ENCODE measurements around the gene ARFGAP2. TPM values are rescaled to one million over a fixed set of nuclear protein-coding genes. Genes with fewer than 3 reads are reported as not detected.
"Not testable (repeated sequence)": the region's sequence is repeated elsewhere in the genome, so short reads cannot be mapped to it uniquely, and the experiment has no call there.

The ARFGAP2 gene
- total and polyA plus RNA-seq, 4 donors: 38.4 to 94.1 (median 67.0) TPM

- Histone ChIP-seq H3K4me1 (ENCODE audit: control insufficient read depth in 1 of 2, insufficient read depth in 2 of 2, low read length in 2 of 2) (no peaks in the 10 kb centered on the region), H3K9me3 (ENCODE audit: control insufficient read depth, low read length) (no peaks in the 10 kb centered on the region), H3K27me3 (ENCODE audit: control insufficient read depth in 1 of 2, insufficient read depth in 2 of 2, low read length in 1 of 2) (no peaks in the 10 kb centered on the region), H3K36me3 (ENCODE audit: control insufficient read depth in 1 of 2, insufficient read depth in 2 of 2, low read length in 1 of 2) (no peaks in the 10 kb centered on the region), H3K27ac (ENCODE audit: low read depth in 1 of 2, low read length in 2 of 2) (no peak overlapping the region), H3K4me3 (ENCODE audit: low read length in 2 of 2) (no peak overlapping the region)
- intact Hi-C loops (cut with DNase I): no loop called here
- no peak for ATAC-seq (ENCODE audit: low FRiP score)
- 90 to 91% methylated on average over 12 of the region's 12 CpGs for WGBS, 2 donors
- DNase-seq: no peak
Observed at GRCh38 chr11:47212938-47213337, 36.3 kb upstream of the ARFGAP2 start.

GRCh38 chr11:47208628-47209027 is 31.9 kb upstream of the ARFGAP2 start:
- Histone ChIP-seq H3K4me1 (ENCODE audit: control insufficient read depth in 1 of 2, insufficient read depth in 2 of 2, low read length in 2 of 2) (no peaks in the 10 kb centered on the region), H3K9me3 (ENCODE audit: control insufficient read depth, low read length) (no peaks in the 10 kb centered on the region), H3K36me3 (ENCODE audit: control insufficient read depth in 1 of 2, insufficient read depth in 2 of 2, low read length in 1 of 2) (no peaks in the 10 kb centered on the region), H3K27me3 (ENCODE audit: control insufficient read depth in 1 of 2, insufficient read depth in 2 of 2, low read length in 1 of 2) (no peaks in the 10 kb centered on the region), H3K27ac (ENCODE audit: low read depth in 1 of 2, low read length in 2 of 2) (no peak overlapping the region), H3K4me3 (ENCODE audit: low read length in 2 of 2) (no peak overlapping the region)
- DNase-seq (no peak), ATAC-seq (ENCODE audit: low FRiP score) (no peak)
- intact Hi-C loops (cut with DNase I): no loop called here
- WGBS, 2 donors: 90 to 94% methylated on average over 5 of the region's 5 CpGs

- WGBS, 2 donors: 94% methylated on average over 13 of the region's 13 CpGs
- not testable (repeated sequence) for H3K27ac ChIP-seq (ENCODE audit: low read depth in 1 of 2, low read length in 2 of 2)
Observed at GRCh38 chr11:47208008-47208552, 31.4 kb upstream of the ARFGAP2 start.

DNA sequence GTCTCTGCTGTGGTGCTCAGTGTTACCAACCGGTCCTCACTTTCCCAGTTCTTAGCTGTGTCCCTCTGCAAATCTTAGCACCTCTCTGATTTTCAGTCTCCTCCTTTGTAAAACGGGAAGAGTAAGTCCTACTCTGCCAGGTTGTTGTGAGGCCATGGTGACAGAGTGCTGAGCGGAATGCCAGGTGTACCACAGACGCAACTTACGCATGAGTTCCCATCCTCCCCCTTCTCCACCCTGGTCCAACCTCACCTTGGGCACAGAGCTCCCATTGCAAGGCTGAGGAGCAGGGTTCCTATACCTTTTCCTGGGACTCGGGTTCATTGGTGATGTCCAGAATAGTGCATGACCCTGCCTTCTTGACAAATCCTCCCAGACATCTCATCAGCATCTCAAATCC is 30.8 kb upstream of the ARFGAP2 start:
- DNase-seq (no peak), ATAC-seq (ENCODE audit: low FRiP score) (no peak)
- Histone ChIP-seq H3K9me3 (ENCODE audit: control insufficient read depth, low read length) (no peaks in the 10 kb centered on the region), H3K36me3 (ENCODE audit: control insufficient read depth in 1 of 2, insufficient read depth in 2 of 2, low read length in 1 of 2) (no peaks in the 10 kb centered on the region), H3K27ac (ENCODE audit: low read depth in 1 of 2, low read length in 2 of 2) (no peak overlapping the region), H3K4me1 (ENCODE audit: control insufficient read depth in 1 of 2, insufficient read depth in 2 of 2, low read length in 2 of 2) (no peaks in the 10 kb centered on the region), H3K27me3 (ENCODE audit: control insufficient read depth in 1 of 2, insufficient read depth in 2 of 2, low read length in 1 of 2) (no peaks in the 10 kb centered on the region), H3K4me3 (ENCODE audit: low read length in 2 of 2) (no peak overlapping the region)
- intact Hi-C loops (cut with DNase I): no loop called here
- WGBS, 2 donors: 87 to 93% methylated on average over 6 of the region's 6 CpGs

More at GRCh38 chr11:47208008-47208552, 31.4 kb upstream of the ARFGAP2 start:
- H3K36me3 ChIP-seq (ENCODE audit: control insufficient read depth in 1 of 2, insufficient read depth in 2 of 2, low read length in 1 of 2); H3K4me1 ChIP-seq (ENCODE audit: control insufficient read depth in 1 of 2, insufficient read depth in 2 of 2, low read length in 2 of 2); H3K27me3 ChIP-seq (ENCODE audit: control insufficient read depth in 1 of 2, insufficient read depth in 2 of 2, low read length in 1 of 2); ATAC-seq (ENCODE audit: low FRiP score); DNase-seq; intact Hi-C loops (cut with DNase I); H3K9me3 ChIP-seq (ENCODE audit: control insufficient read depth, low read length); H3K4me3 ChIP-seq (ENCODE audit: low read length in 2 of 2): not testable (repeated sequence)

DNA sequence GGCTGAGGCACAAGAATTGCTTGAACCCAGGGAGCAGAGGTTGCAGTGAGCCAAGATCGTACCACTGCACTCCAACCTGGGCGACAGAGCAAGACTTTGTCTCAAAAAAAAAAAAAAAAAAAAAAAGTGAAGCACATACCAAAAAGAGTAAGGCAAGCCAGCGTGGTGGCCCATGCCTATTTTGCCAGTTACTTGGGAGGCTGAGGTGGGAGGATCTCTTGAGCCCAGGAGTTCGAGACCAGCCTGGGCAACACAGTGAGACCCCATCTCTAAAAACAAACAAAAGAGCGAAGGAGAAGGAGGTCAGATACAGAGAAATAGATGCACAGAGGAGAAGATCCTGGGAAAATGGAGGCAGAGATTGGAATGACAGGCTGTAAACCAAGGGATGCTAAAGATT is 29.9 kb upstream of the ARFGAP2 start:
- H3K9me3 ChIP-seq (ENCODE audit: control insufficient read depth, low read length); intact Hi-C loops (cut with DNase I); ATAC-seq (ENCODE audit: low FRiP score); DNase-seq; H3K4me3 ChIP-seq (ENCODE audit: low read length in 2 of 2); H3K27ac ChIP-seq (ENCODE audit: low read depth in 1 of 2, low read length in 2 of 2); H3K27me3 ChIP-seq (ENCODE audit: control insufficient read depth in 1 of 2, insufficient read depth in 2 of 2, low read length in 1 of 2); H3K4me1 ChIP-seq (ENCODE audit: control insufficient read depth in 1 of 2, insufficient read depth in 2 of 2, low read length in 2 of 2); H3K36me3 ChIP-seq (ENCODE audit: control insufficient read depth in 1 of 2, insufficient read depth in 2 of 2, low read length in 1 of 2): not testable (repeated sequence)
- 91 to 94% methylated on average over 4 to 5 of the region's 5 CpGs for WGBS, 2 donors

GRCh38 chr11:47204637-47204989 is 27.9 kb upstream of the ARFGAP2 start:
- Histone ChIP-seq H3K36me3 (ENCODE audit: control insufficient read depth in 1 of 2, insufficient read depth in 2 of 2, low read length in 1 of 2) (no peaks in the 10 kb centered on the region), H3K4me1 (ENCODE audit: control insufficient read depth in 1 of 2, insufficient read depth in 2 of 2, low read length in 2 of 2) (no peaks in the 10 kb centered on the region), H3K9me3 (ENCODE audit: control insufficient read depth, low read length) (no peaks in the 10 kb centered on the region), H3K4me3 (ENCODE audit: low read length in 2 of 2) (no peak overlapping the region), H3K27me3 (ENCODE audit: control insufficient read depth in 1 of 2, insufficient read depth in 2 of 2, low read length in 1 of 2) (no peaks in the 10 kb centered on the region), H3K27ac (ENCODE audit: low read depth in 1 of 2, low read length in 2 of 2) (no peak overlapping the region)
- ATAC-seq (ENCODE audit: low FRiP score) (no peak), DNase-seq (no peak)
- 48 to 50% methylated on average over 2 of the region's 2 CpGs for WGBS, 2 donors
- intact Hi-C loops (cut with DNase I): no loop called here

DNA sequence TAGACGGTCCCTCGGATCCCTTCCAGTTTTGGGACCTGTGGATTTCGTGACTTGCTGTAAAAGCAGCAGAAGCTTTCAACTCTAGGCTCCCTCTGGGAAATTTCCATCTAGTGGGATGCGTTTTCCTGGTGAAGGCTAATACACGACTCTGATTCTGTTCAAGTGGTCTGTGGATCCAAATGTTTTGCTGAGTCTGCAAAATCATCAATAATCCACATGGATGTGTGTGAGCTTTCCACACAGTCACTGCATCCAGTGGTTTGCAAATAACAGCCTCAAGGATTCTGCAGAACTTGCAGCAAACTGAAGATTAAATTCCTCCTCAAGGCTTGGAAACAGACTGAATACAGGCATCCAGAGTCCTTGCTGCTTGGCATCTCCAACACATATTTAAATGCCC is 25.9 kb upstream of the ARFGAP2 start:
- intact Hi-C loops (cut with DNase I): no loop called here
- WGBS, 2 donors: 69 to 81% methylated on average over 5 of the region's 5 CpGs
- no peak overlapping the region for H3K27ac ChIP-seq (ENCODE audit: low read depth in 1 of 2, low read length in 2 of 2)

DNA sequence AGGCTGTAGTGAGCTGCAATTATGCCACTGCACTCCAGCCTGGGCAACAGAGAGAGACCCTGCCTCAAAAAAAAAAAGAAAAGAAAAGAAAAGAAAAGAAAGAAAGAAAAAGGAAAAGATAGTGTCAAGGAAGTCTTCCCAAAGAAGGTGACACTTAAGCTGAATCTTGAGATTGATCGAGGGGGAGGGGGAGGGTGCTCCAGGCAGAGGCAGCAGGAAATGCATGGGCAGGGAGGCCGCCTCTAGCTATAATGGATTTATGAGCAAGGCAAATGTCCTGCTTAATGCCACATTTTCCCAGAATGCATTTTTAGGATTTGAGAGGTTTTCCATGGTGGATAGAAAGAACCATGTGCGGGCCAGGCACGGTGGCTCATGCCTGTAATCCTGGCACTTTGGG is 24.3 kb upstream of the ARFGAP2 start:
- Histone ChIP-seq H3K36me3 (ENCODE audit: control insufficient read depth in 1 of 2, insufficient read depth in 2 of 2, low read length in 1 of 2) (no peaks in the 10 kb centered on the region), H3K4me3 (ENCODE audit: low read length in 2 of 2) (no peak overlapping the region), H3K27me3 (ENCODE audit: control insufficient read depth in 1 of 2, insufficient read depth in 2 of 2, low read length in 1 of 2) (no peaks in the 10 kb centered on the region), H3K9me3 (ENCODE audit: control insufficient read depth, low read length) (no peaks in the 10 kb centered on the region), H3K4me1 (ENCODE audit: control insufficient read depth in 1 of 2, insufficient read depth in 2 of 2, low read length in 2 of 2) (no peaks in the 10 kb centered on the region), H3K27ac (ENCODE audit: low read depth in 1 of 2, low read length in 2 of 2) (no peak overlapping the region)
- ATAC-seq (ENCODE audit: low FRiP score) (no peak), DNase-seq (no peak)
- WGBS, 2 donors: 84 to 92% methylated on average over 4 of the region's 4 CpGs
- intact Hi-C loops (cut with DNase I): no loop called here

More for the DNA sequence above, 25.9 kb upstream of the ARFGAP2 start:
- Histone ChIP-seq H3K27me3 (ENCODE audit: control insufficient read depth in 1 of 2, insufficient read depth in 2 of 2, low read length in 1 of 2) (no peaks in the 10 kb centered on the region), H3K36me3 (ENCODE audit: control insufficient read depth in 1 of 2, insufficient read depth in 2 of 2, low read length in 1 of 2) (no peaks in the 10 kb centered on the region), H3K4me1 (ENCODE audit: control insufficient read depth in 1 of 2, insufficient read depth in 2 of 2, low read length in 2 of 2) (no peaks in the 10 kb centered on the region), H3K4me3 (ENCODE audit: low read length in 2 of 2) (no peak overlapping the region), H3K9me3 (ENCODE audit: control insufficient read depth, low read length) (no peaks in the 10 kb centered on the region)
- ATAC-seq (ENCODE audit: low FRiP score) (no peak), DNase-seq (no peak)

DNA sequence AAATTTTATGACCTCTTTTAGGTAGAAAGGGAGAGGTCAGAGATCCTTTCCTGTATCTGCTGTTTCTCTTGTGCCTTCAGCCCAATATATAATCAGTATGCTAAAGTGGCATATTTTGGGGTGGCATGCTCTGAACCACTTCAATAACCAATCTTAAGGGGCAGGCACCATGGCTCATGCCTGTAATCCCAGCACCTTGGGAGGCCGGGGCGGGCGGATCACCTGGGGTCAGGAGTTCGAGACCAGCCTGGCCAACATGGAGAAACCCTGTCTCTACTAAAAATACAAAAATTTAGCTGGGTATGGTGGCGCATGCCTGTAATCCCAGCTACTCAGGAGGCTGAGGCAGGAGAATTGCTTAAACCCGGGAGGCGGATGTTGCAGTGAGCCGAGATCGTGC is 21.5 kb upstream of the ARFGAP2 start:
- ATAC-seq (ENCODE audit: low FRiP score); H3K27ac ChIP-seq (ENCODE audit: low read depth in 1 of 2, low read length in 2 of 2); H3K27me3 ChIP-seq (ENCODE audit: control insufficient read depth in 1 of 2, insufficient read depth in 2 of 2, low read length in 1 of 2); intact Hi-C loops (cut with DNase I); H3K4me3 ChIP-seq (ENCODE audit: low read length in 2 of 2); H3K9me3 ChIP-seq (ENCODE audit: control insufficient read depth, low read length); H3K36me3 ChIP-seq (ENCODE audit: control insufficient read depth in 1 of 2, insufficient read depth in 2 of 2, low read length in 1 of 2); H3K4me1 ChIP-seq (ENCODE audit: control insufficient read depth in 1 of 2, insufficient read depth in 2 of 2, low read length in 2 of 2); DNase-seq: not testable (repeated sequence)
- 93 to 94% methylated on average over 9 of the region's 9 CpGs for WGBS, 2 donors

Measured in aorta (tissue), 5 donors.